B cell (primary cell): ENCODE measurements around the gene WDR5.

Source experiments
- EZH2 ChIP-seq: IDR thresholded peaks from 2 replicates; pipeline ENCODE4 v1.6.1; 2012; ENCODE audit warnings: borderline replicate concordance, low read depth, mild to moderate bottlenecking, moderate library complexity, low read length; ENCODE audit not compliant: insufficient read depth, poor library complexity, severe bottlenecking
- TF ChIP-seq, protein P1 (sequence below): fragments of 200-600 bp; IDR thresholded peaks from one replicate; pipeline ENCODE4 v1.8.0; 2022; ENCODE audit warnings: antibody characterized with exemption, mild to moderate bottlenecking

DNA sequence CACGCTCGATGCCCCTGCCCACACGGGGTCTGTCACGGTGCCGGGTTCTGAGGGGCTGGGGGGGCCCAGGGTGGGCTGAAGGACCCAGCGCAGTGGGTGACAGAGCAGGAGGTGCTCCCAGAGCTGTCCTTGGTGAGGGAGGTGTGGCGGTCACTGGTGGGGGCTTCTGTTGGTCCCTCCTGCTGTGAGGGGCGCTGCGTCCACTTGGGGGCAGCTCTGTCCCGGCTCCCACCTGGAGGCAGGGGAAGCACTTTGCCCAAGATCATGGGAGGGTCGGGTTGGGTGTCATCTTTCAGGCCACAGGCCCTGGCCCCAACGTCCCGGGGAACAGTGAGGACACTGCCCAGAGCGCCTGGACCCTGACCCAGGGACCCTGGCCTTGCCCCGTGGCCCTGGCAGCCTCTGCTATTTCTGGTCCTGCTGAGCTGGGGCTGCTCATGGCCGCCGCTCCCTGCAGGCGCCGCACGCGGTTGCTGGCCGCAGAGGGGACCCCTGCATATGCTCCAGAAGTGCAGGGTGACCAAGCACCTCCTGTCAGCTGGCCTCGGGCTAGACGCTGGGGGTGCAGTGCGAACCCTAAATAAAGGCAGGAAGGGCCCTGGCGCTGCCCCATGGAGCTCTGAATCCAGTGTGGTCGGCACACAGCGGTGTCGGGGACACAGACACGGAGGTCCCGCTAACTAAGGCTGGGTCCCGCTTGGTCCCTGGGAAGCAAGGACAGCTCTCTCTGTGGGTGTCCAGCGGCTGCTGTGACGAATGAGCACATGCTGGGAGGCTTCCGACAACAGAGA, 40.1 kb downstream of the WDR5 start:
- TF ChIP-seq, protein P1, sequence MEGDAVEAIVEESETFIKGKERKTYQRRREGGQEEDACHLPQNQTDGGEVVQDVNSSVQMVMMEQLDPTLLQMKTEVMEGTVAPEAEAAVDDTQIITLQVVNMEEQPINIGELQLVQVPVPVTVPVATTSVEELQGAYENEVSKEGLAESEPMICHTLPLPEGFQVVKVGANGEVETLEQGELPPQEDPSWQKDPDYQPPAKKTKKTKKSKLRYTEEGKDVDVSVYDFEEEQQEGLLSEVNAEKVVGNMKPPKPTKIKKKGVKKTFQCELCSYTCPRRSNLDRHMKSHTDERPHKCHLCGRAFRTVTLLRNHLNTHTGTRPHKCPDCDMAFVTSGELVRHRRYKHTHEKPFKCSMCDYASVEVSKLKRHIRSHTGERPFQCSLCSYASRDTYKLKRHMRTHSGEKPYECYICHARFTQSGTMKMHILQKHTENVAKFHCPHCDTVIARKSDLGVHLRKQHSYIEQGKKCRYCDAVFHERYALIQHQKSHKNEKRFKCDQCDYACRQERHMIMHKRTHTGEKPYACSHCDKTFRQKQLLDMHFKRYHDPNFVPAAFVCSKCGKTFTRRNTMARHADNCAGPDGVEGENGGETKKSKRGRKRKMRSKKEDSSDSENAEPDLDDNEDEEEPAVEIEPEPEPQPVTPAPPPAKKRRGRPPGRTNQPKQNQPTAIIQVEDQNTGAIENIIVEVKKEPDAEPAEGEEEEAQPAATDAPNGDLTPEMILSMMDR, result no peak
- TF ChIP-seq EZH2, result no peak
